Left lung (tissue), 10 donors: Measurements from ENCODE around the gene TBC1D9. TPM values are rescaled to one million over a fixed set of nuclear protein-coding genes. Genes with fewer than 3 reads are reported as not detected.

Experiments used
- ATAC-seq: fragments of 200-7000 bp; cut with Tn5 transposase; one replicate; pipeline ENCODE4 v1.9.1; 2020; ENCODE audit warnings: moderate library complexity
- DNase-seq, 4 donors: peaks; one replicate each; pipeline ENCODE4 v3.0.0-alpha.2; 2013 to 2020
- H3K27ac ChIP-seq, 2 donors: fragments of 200-600 bp; sonication (generic) in 1 of 2; one replicate each; pipeline versions ENCODE4 v1.5.0 to v1.8.0; 2020 to 2021
- H3K27me3 ChIP-seq, 2 donors: fragments of 200-600 bp; sonication (generic) in 1 of 2; one replicate each; pipeline versions ENCODE4 v1.5.0 to v1.8.0; 2020 to 2021
- H3K36me3 ChIP-seq, 2 donors: fragments of 200-600 bp; sonication (generic) in 1 of 2; one replicate each; pipeline versions ENCODE4 v1.5.0 to v1.8.0; 2020 to 2021
- H3K4me1 ChIP-seq, 2 donors: fragments of 200-600 bp; one replicate each; pipeline ENCODE4 v1.8.0; 2021
- H3K4me3 ChIP-seq, 2 donors: fragments of 200-600 bp; sonication (generic) in 1 of 2; one replicate each; pipeline versions ENCODE4 v1.5.0 to v1.8.0; 2020 to 2021; ENCODE audit warnings: mild to moderate bottlenecking in 1 of 2
- H3K9me3 ChIP-seq, 2 donors: fragments of 200-600 bp; sonication (generic) in 1 of 2; one replicate each; pipeline versions ENCODE4 v1.5.0 to v1.8.0; 2020 to 2021
- CTCF ChIP-seq, 2 donors: fragments of 200-600 bp; sonication (generic) in 1 of 2; IDR thresholded peaks; one replicate each; pipeline versions ENCODE4 v1.5.0 to v1.8.0; 2021; ENCODE audit warnings: antibody characterized with exemption in 2 of 2
- intact Hi-C, 2 donors: fragments of 100-400 bp; cut with DNase I; formaldehyde crosslinking; loops; one replicate each; pipeline versions ENCODE4 v1.11.2 to v1.14.2; 2022
- polyA plus RNA-seq, 6 donors: library from polyadenylated mRNA; unstranded; fragments of 120-200 nt; gene quantifications; one replicate each; pipeline ENCODE4 v1.2.1, GENCODE V29; 2013; ENCODE audit not compliant: insufficient read length in 6 of 6
- total RNA-seq, 2 donors: library from RNA; stranded (reverse); fragmentation: NEBNext Ultra II Directional; extraction: Animal tissue kit (Norgen Biotek cat#: 25700); gene quantifications; one replicate each; pipeline ENCODE4 v1.2.1, GENCODE V29; 2021
- donor health status: DM: no; HTN: yes; CAD: no.
- donor health status: DM: no; HTN: no; CAD: no.

The TBC1D9 gene
- total and polyA plus RNA-seq, 8 donors, result 27.7 to 35.7 (median 32.3) TPM

- Histone ChIP-seq H3K9me3 (no peaks in the 10 kb centered on the region), H3K4me3 (no peak overlapping the region), H3K4me1 (peaks cover 17 to 51% of the 10 kb centered on the region in 2 donors), H3K36me3 (no peaks in the 10 kb centered on the region), H3K27me3 (no peaks in the 10 kb centered on the region), H3K27ac (no peak overlapping the region)
- DNase-seq (no peak), ATAC-seq (no peak)
- intact Hi-C loops, result no loop called here
- TF ChIP-seq CTCF (IDR thresholded peaks at IDR 0.05), result no peak
These were observed 30.6 kb downstream of the TBC1D9 start for GRCh38 chr4:140725556-140725955.

- Histone ChIP-seq H3K27ac (no peak overlapping the region), H3K36me3 (no peaks in the 10 kb centered on the region), H3K9me3 (no peaks in the 10 kb centered on the region), H3K27me3 (no peaks in the 10 kb centered on the region), H3K4me1 (peaks cover 17 to 55% of the 10 kb centered on the region in 2 donors), H3K4me3 (no peak overlapping the region)
- no peak for DNase-seq
- ATAC-seq, result no peak
- TF ChIP-seq CTCF (IDR thresholded peaks at IDR 0.05), result no peak
- intact Hi-C loops, result no loop called here
These were observed 31.4 kb downstream of the TBC1D9 start for GRCh38 chr4:140724760-140725159.

GRCh38 chr4:140720387-140721304 lies 35.5 kb downstream of the TBC1D9 start:
- ATAC-seq (peak; percentile 75), DNase-seq (peak in 1 of 4 donors; percentile 38)
- Histone ChIP-seq H3K27ac (peak overlapping the region in 1 of 2 donors; percentile 85), H3K36me3 (no peaks in the 10 kb centered on the region), H3K27me3 (no peaks in the 10 kb centered on the region), H3K9me3 (no peaks in the 10 kb centered on the region), H3K4me3 (no peak overlapping the region), H3K4me1 (peaks cover 6 to 59% of the 10 kb centered on the region in 2 donors)
- TF ChIP-seq CTCF (IDR thresholded peaks at IDR 0.05), result no peak
- intact Hi-C loops, result no loop called here

GRCh38 chr4:140719686-140720085 lies 36.5 kb downstream of the TBC1D9 start:
- H3K4me3 ChIP-seq, result no peak overlapping the region
- peak overlapping the region in 1 of 2 donors; percentile 85 for H3K27ac ChIP-seq
- H3K4me1 ChIP-seq, result peaks cover 6 to 59% of the 10 kb centered on the region in 2 donors
- no peaks in the 10 kb centered on the region for H3K27me3 ChIP-seq
- TF ChIP-seq CTCF (IDR thresholded peaks at IDR 0.05), result no peak
- no peak for DNase-seq
- no peaks in the 10 kb centered on the region for H3K9me3 ChIP-seq
- no peaks in the 10 kb centered on the region for H3K36me3 ChIP-seq
- intact Hi-C loops, result no loop called here
- ATAC-seq, result no peak

- no peak for DNase-seq
- Histone ChIP-seq H3K4me1 (peaks cover 6 to 59% of the 10 kb centered on the region in 2 donors), H3K4me3 (no peak overlapping the region), H3K27ac (peak overlapping the region in 1 of 2 donors; percentile 85), H3K9me3 (no peaks in the 10 kb centered on the region), H3K36me3 (no peaks in the 10 kb centered on the region), H3K27me3 (no peaks in the 10 kb centered on the region)
- peak; percentile 37 for ATAC-seq
- no peak for TF ChIP-seq CTCF (IDR thresholded peaks at IDR 0.05)
- intact Hi-C loops, result no loop called here
These were observed 37.2 kb downstream of the TBC1D9 start for GRCh38 chr4:140719022-140719421.
